Colonic mucosa (tissue), 4 donors: ENCODE data around the gene PROZ. TPM values are rescaled to one million over a fixed set of nuclear protein-coding genes. Genes with fewer than 3 reads are reported as not detected.

ENCODE experiments used
- DNase-seq: peaks from one replicate; pipeline ENCODE4 v3.0.0-alpha.2; 2020
- H3K27ac ChIP-seq: fragments of 200-600 bp; one replicate; pipeline ENCODE4 v1.8.0; 2021
- H3K27me3 ChIP-seq: fragments of 200-600 bp; one replicate; pipeline ENCODE4 v1.8.0; 2021
- H3K36me3 ChIP-seq: fragments of 200-600 bp; one replicate; pipeline ENCODE4 v1.8.0; 2021
- H3K4me1 ChIP-seq: fragments of 200-600 bp; one replicate; pipeline ENCODE4 v1.8.0; 2021; ENCODE audit warnings: mild to moderate bottlenecking
- H3K4me3 ChIP-seq: fragments of 200-600 bp; one replicate; pipeline ENCODE4 v1.8.0; 2021
- H3K9ac ChIP-seq, 2 donors: one replicate each; pipeline ENCODE4 v1.7.0; 2013; ENCODE audit warnings: control low read depth in 2 of 2, low read depth in 2 of 2, low read length in 2 of 2
- H3K9me3 ChIP-seq: fragments of 200-600 bp; one replicate; pipeline ENCODE4 v1.8.0; 2021
- CTCF ChIP-seq: fragments of 200-600 bp; IDR thresholded peaks from one replicate; pipeline ENCODE4 v1.8.0; 2022; ENCODE audit warnings: antibody characterized with exemption, mild to moderate bottlenecking
- intact Hi-C: fragments of 100-400 bp; cut with DNase I; formaldehyde crosslinking; loops from one replicate; pipeline ENCODE4 v1.14.1; 2022
- total RNA-seq, 2 donors: library from RNA; stranded (reverse); fragmentation: NEBNext Ultra II Directional in 1 of 2; extraction: Animal tissue kit (Norgen Biotek cat#: 25700) in 1 of 2; gene quantifications; one replicate each; pipeline ENCODE4 v1.2.1, GENCODE V29; 2021
- donor health status: healthy.
- donor health status: DM: no; HTN: no; CAD: no.
- donor health status: DM: no; HTN: no; CAD: no.

PROZ gene
- total RNA-seq, 2 donors from 2014 or later, result not detected

GRCh38 chr13:113126265-113127150, 31.9 kb upstream of the PROZ start:
- no peaks in the 10 kb centered on the region for H3K36me3 ChIP-seq
- no peak overlapping the region for H3K4me3 ChIP-seq
- no peak for TF ChIP-seq CTCF
- H3K9me3 ChIP-seq, result no peaks in the 10 kb centered on the region
- no peak overlapping the region for H3K27ac ChIP-seq
- H3K9ac ChIP-seq, result no peak overlapping the region
- no peak for DNase-seq
- no peaks in the 10 kb centered on the region for H3K27me3 ChIP-seq
- intact Hi-C loops, result no loop called here
- no peaks in the 10 kb centered on the region for H3K4me1 ChIP-seq

GRCh38 chr13:113129480-113129879, 29.0 kb upstream of the PROZ start:
- H3K4me1 ChIP-seq, result no peaks in the 10 kb centered on the region
- no peak for DNase-seq
- no peaks in the 10 kb centered on the region for H3K9me3 ChIP-seq
- intact Hi-C loops, result no loop called here
- H3K9ac ChIP-seq, result no peak overlapping the region
- no peaks in the 10 kb centered on the region for H3K36me3 ChIP-seq
- no peaks in the 10 kb centered on the region for H3K27me3 ChIP-seq
- H3K27ac ChIP-seq, result no peak overlapping the region
- H3K4me3 ChIP-seq, result no peak overlapping the region
- TF ChIP-seq CTCF, result no peak

- no peaks in the 10 kb centered on the region for H3K36me3 ChIP-seq
- DNase-seq, result no peak
- TF ChIP-seq CTCF, result no peak
- H3K9me3 ChIP-seq, result no peaks in the 10 kb centered on the region
- no peak overlapping the region for H3K9ac ChIP-seq
- intact Hi-C loops, result no loop called here
- no peaks in the 10 kb centered on the region for H3K4me1 ChIP-seq
- no peak overlapping the region for H3K4me3 ChIP-seq
- no peak overlapping the region for H3K27ac ChIP-seq
- H3K27me3 ChIP-seq, result no peaks in the 10 kb centered on the region
Observed at GRCh38 chr13:113129921-113130750, 28.3 kb upstream of the PROZ start.

- Histone ChIP-seq H3K27ac (no peak overlapping the region), H3K9ac (no peak overlapping the region), H3K4me3 (no peak overlapping the region), H3K36me3 (no peaks in the 10 kb centered on the region), H3K27me3 (no peaks in the 10 kb centered on the region), H3K4me1 (no peaks in the 10 kb centered on the region), H3K9me3 (no peaks in the 10 kb centered on the region)
- no peak for TF ChIP-seq CTCF
- intact Hi-C loops, result no loop called here
- DNase-seq, result no peak
Observed at GRCh38 chr13:113135281-113135760, 23.1 kb upstream of the PROZ start.

GRCh38 chr13:113137691-113138298, 20.7 kb upstream of the PROZ start:
- no peak for TF ChIP-seq CTCF
- DNase-seq, result no peak
- Histone ChIP-seq H3K4me1 (no peaks in the 10 kb centered on the region), H3K9me3 (no peaks in the 10 kb centered on the region), H3K27me3 (no peaks in the 10 kb centered on the region), H3K36me3 (no peaks in the 10 kb centered on the region), H3K9ac (no peak overlapping the region), H3K4me3 (no peak overlapping the region), H3K27ac (no peak overlapping the region)
- intact Hi-C loops, result no loop called here
